ENCODE results near the gene APOB. TPM values are rescaled to one million over a fixed set of nuclear protein-coding genes. Genes with fewer than 3 reads are reported as not detected.

Gene APOB
- total RNA-seq, 1 experiment from 2014 or later, result 1.5 TPM

- Mint-ChIP-seq H3K27me3 (ENCODE audit: low read depth) (no peaks in the 10 kb centered on the region; the same call in 1 of the 2 replicates), H3K9me3 (no peaks in the 10 kb centered on the region), H3K4me1 (no peaks in the 10 kb centered on the region), H3K36me3 (no peaks in the 10 kb centered on the region), H3K4me3 (no peak overlapping the region), H3K27ac (no peak overlapping the region)
- POLR2A ChIA-PET, result no interaction called here
- CTCF ChIA-PET, result interaction anchor here (1.1 to 1.5 kb wide), 2 partner anchors 9 to 20 kb away, joined by 3 to 4 read pairs; no protein-coding TSS in a partner anchor
- ATAC-seq (no peak), DNase-seq (ENCODE audit: low spot score) (no peak)
- no peak for TF ChIP-seq NR3C1 (CRISPR knock-in tag; conservative IDR thresholded peaks at IDR 0.05; ENCODE audit: low read depth)
- no peak for TF ChIP-seq ZSCAN18 (CRISPR knock-in tag; IDR thresholded peaks at IDR 0.05)
- TF ChIP-seq E2F4 (CRISPR knock-in tag; IDR thresholded peaks at IDR 0.05; ENCODE audit: borderline replicate concordance, low read depth), result no peak
- no peak for TF ChIP-seq FOXJ3 (CRISPR knock-in tag; IDR thresholded peaks at IDR 0.05; ENCODE audit: borderline replicate concordance)
- TF ChIP-seq ZNF512 (CRISPR knock-in tag; IDR thresholded peaks at IDR 0.05; ENCODE audit: borderline replicate concordance), result no peak
- no peak for TF ChIP-seq TCF7 (CRISPR knock-in tag; IDR thresholded peaks at IDR 0.05; ENCODE audit: low read depth)
- TF ChIP-seq PREB (CRISPR knock-in tag; IDR thresholded peaks at IDR 0.05; ENCODE audit: borderline replicate concordance), result no peak
Observed at GRCh38 chr2:20972110-20972509, 71.8 kb downstream of the APOB start.

GRCh38 chr2:20970068-20970467 lies 73.8 kb downstream of the APOB start:
- no peak for ATAC-seq
- POLR2A ChIA-PET, result no interaction called here

GRCh38 chr2:20966061-20966595 lies 77.7 kb downstream of the APOB start:
- Mint-ChIP-seq H3K4me3 (no peak overlapping the region), H3K36me3 (no peaks in the 10 kb centered on the region), H3K4me1 (no peaks in the 10 kb centered on the region), H3K27ac (no peak overlapping the region), H3K9me3 (no peaks in the 10 kb centered on the region), H3K27me3 (ENCODE audit: low read depth) (no peaks in the 10 kb centered on the region)
- ATAC-seq (no peak), DNase-seq (ENCODE audit: low spot score) (no peak)
- CTCF ChIA-PET, result interaction anchor here (5.9 to 7.7 kb wide), 2 partner anchors 185 to 305 kb away, joined by 49 to 76 read pairs; no protein-coding TSS in a partner anchor
- no peak for TF ChIP-seq TEAD4 (CRISPR knock-in tag; IDR thresholded peaks at IDR 0.05)
- no peak for TF ChIP-seq ZNF232 (CRISPR knock-in tag; IDR thresholded peaks at IDR 0.05)
- TF ChIP-seq IRF1 (CRISPR knock-in tag; IDR thresholded peaks at IDR 0.05), result no peak
- no peak for TF ChIP-seq E2F4 (CRISPR knock-in tag; IDR thresholded peaks at IDR 0.05; ENCODE audit: borderline replicate concordance, low read depth)
- TF ChIP-seq PREB (CRISPR knock-in tag; IDR thresholded peaks at IDR 0.05; ENCODE audit: borderline replicate concordance), result no peak
- POLR2A ChIA-PET, result no interaction called here

More at GRCh38 chr2:20970068-20970467, 73.8 kb downstream of the APOB start:
- H3K36me3 Mint-ChIP-seq, result no peaks in the 10 kb centered on the region
- no peak overlapping the region for H3K4me3 Mint-ChIP-seq
- no peaks in the 10 kb centered on the region for H3K27me3 Mint-ChIP-seq (ENCODE audit: low read depth)
- CTCF ChIA-PET, result no interaction called here
- no peak for DNase-seq (ENCODE audit: low spot score)
- no peaks in the 10 kb centered on the region for H3K9me3 Mint-ChIP-seq
- no peak overlapping the region for H3K27ac Mint-ChIP-seq
- H3K4me1 Mint-ChIP-seq, result no peaks in the 10 kb centered on the region
- TF ChIP-seq ZNF232 (CRISPR knock-in tag; IDR thresholded peaks at IDR 0.05) (no peak), ZNF317 (CRISPR knock-in tag; IDR thresholded peaks at IDR 0.05; ENCODE audit: borderline replicate concordance, low read depth) (no peak), SOX15 (CRISPR knock-in tag; IDR thresholded peaks at IDR 0.05) (no peak), ZNF423 (CRISPR knock-in tag; IDR thresholded peaks at IDR 0.05) (no peak), MXD4 (CRISPR knock-in tag; IDR thresholded peaks at IDR 0.05; ENCODE audit: borderline replicate concordance) (no peak), SP1 (CRISPR knock-in tag; conservative IDR thresholded peaks at IDR 0.05) (no peak), E2F5 (CRISPR knock-in tag; IDR thresholded peaks at IDR 0.05) (no peak), EMX1 (CRISPR knock-in tag; IDR thresholded peaks at IDR 0.05) (no peak), TP53 (CRISPR knock-in tag; IDR thresholded peaks at IDR 0.05) (no peak)
